GM18498 (cell line): ENCODE results near the gene AKTIP.
"Not testable (repeated sequence)": the region's sequence is repeated elsewhere in the genome, so short reads cannot be mapped to it uniquely, and the experiment has no call there.

Experiments used
- ATAC-seq: cut with Tn5 transposase; IDR thresholded peaks from one replicate; pipeline ENCODE4 v1.9.1; 2021; ENCODE audit warnings: mild to moderate bottlenecking, moderate library complexity; ENCODE audit not compliant: unreplicated experiment

Gene AKTIP

GRCh38 chr16:53517851-53518250 lies 14.8 kb upstream of the AKTIP start:
- ATAC-seq, result no peak

- ATAC-seq, result no peak
These were observed 12.8 kb upstream of the AKTIP start for GRCh38 chr16:53515811-53516210.

- ATAC-seq, result no peak
These were observed 12.2 kb upstream of the AKTIP start for GRCh38 chr16:53515259-53515658.

- not testable (repeated sequence) for ATAC-seq
These were observed 9.8 kb upstream of the AKTIP start for GRCh38 chr16:53512795-53513194.

GRCh38 chr16:53511403-53512280 lies 8.6 kb upstream of the AKTIP start:
- no peak for ATAC-seq

- no peak for ATAC-seq
These were observed 8.0 kb upstream of the AKTIP start for GRCh38 chr16:53511084-53511402.

GRCh38 chr16:53510704-53511070 lies 7.7 kb upstream of the AKTIP start:
- no peak for ATAC-seq

- peak; percentile 61 for ATAC-seq
These were observed 7.1 kb upstream of the AKTIP start for GRCh38 chr16:53509906-53510703.

GRCh38 chr16:53507464-53508179 lies 4.6 kb upstream of the AKTIP start:
- ATAC-seq, result no peak

GRCh38 chr16:53506254-53506653 lies 3.2 kb upstream of the AKTIP start:
- no peak for ATAC-seq

- no peak for ATAC-seq
These were observed 1.7 kb upstream of the AKTIP start for GRCh38 chr16:53504665-53505064.

- ATAC-seq, result no peak
These were observed 1.1 kb upstream of the AKTIP start for GRCh38 chr16:53503991-53504663.

GRCh38 chr16:53503270-53503923 lies 388 bp upstream of the AKTIP start:
- ATAC-seq, result peak; percentile 97

GRCh38 chr16:53501216-53501859 lies 1.7 kb downstream of the AKTIP start:
- no peak for ATAC-seq

- no peak for ATAC-seq
These were observed 4.0 kb downstream of the AKTIP start for GRCh38 chr16:53498984-53499383.

- no peak for ATAC-seq
These were observed 7.7 kb downstream of the AKTIP start for GRCh38 chr16:53495325-53495724.

GRCh38 chr16:53494636-53495035 lies 8.4 kb downstream of the AKTIP start:
- no peak for ATAC-seq

GRCh38 chr16:53492503-53492902 lies 10.5 kb downstream of the AKTIP start:
- no peak for ATAC-seq

- ATAC-seq, result no peak
These were observed 13.3 kb downstream of the AKTIP start for GRCh38 chr16:53489755-53490154.

GRCh38 chr16:53486230-53486629 lies 16.8 kb downstream of the AKTIP start:
- ATAC-seq, result no peak
